ENCODE measurements around the gene SPSB2.
A peak's percentile ranks its signal among the peaks of the same experiment; 100 is the strongest.

Gene SPSB2, protein sequence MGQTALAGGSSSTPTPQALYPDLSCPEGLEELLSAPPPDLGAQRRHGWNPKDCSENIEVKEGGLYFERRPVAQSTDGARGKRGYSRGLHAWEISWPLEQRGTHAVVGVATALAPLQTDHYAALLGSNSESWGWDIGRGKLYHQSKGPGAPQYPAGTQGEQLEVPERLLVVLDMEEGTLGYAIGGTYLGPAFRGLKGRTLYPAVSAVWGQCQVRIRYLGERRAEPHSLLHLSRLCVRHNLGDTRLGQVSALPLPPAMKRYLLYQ

DNA sequence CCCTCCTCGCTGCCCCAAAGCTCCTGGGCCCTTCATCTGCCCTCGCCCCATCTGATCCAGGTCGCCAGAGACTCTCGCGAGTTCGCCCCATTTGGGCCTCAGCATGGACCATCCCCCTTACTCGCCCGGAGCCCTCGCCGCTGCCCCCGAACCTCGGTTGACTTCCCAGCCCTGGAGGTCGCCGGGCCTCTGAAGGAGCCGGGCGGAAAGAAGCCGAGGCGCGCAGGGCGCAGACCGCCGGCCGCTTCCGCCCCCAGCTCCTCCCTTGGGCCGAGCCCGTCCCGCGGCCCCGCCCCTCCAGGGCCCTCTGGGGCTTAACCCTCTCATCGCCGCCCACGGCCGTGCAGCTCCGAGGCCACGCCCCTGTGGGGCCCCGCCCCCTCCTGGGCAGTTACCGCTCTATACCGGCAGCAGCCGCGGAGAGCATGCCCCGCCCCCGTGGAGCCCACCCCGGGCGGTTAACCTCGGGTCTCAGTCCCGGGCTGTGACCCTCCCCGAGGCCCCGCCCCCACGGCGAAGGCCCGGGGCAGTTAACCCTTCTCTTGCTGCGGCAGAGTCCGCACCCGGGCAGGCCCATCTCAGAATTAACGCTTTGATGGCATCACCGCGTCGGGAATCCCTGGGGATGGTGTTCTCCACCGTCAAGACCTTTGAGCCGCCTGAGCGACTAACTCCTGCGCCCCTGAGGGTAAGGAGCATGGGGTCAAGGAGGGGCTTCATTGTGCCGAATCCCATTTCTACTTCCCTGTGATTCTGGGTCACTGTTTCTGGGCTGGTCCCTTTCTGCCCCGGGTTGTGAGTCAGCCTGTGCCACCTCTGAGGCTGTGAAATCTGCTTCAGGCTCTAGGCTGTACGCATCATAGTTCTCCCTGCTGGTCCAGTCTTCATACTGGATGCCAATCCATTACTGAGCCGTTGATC lies at the start of gene SPSB2:
Gene SPSB2 (minus strand): TSS at position 210 of the 921 bp plus-strand sequence. CDS start 402 bp downstream, outside the sequence.
- TF ChIP-seq, protein P1, sequence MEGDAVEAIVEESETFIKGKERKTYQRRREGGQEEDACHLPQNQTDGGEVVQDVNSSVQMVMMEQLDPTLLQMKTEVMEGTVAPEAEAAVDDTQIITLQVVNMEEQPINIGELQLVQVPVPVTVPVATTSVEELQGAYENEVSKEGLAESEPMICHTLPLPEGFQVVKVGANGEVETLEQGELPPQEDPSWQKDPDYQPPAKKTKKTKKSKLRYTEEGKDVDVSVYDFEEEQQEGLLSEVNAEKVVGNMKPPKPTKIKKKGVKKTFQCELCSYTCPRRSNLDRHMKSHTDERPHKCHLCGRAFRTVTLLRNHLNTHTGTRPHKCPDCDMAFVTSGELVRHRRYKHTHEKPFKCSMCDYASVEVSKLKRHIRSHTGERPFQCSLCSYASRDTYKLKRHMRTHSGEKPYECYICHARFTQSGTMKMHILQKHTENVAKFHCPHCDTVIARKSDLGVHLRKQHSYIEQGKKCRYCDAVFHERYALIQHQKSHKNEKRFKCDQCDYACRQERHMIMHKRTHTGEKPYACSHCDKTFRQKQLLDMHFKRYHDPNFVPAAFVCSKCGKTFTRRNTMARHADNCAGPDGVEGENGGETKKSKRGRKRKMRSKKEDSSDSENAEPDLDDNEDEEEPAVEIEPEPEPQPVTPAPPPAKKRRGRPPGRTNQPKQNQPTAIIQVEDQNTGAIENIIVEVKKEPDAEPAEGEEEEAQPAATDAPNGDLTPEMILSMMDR (IDR thresholded peaks at IDR 0.05; ENCODE audit: insufficient read depth, low read length, poor library complexity, severe bottlenecking) = no peak
- Histone ChIP-seq H3K36me3 (ENCODE audit: control insufficient read depth, insufficient read depth, low read length) (peaks cover 17% of the 10 kb centered on the region), H3K27me3 (replicated peaks; ENCODE audit: control insufficient read depth, insufficient read depth, low read length) (no peaks in the 10 kb centered on the region), H3K4me3 (replicated peaks; ENCODE audit: low read depth, low read length) (peak within 1 kb of the TSS; percentile 83)
- DNase-seq (ENCODE audit: extremely low read depth, insufficient read length) = peak; percentile 97

DNA sequence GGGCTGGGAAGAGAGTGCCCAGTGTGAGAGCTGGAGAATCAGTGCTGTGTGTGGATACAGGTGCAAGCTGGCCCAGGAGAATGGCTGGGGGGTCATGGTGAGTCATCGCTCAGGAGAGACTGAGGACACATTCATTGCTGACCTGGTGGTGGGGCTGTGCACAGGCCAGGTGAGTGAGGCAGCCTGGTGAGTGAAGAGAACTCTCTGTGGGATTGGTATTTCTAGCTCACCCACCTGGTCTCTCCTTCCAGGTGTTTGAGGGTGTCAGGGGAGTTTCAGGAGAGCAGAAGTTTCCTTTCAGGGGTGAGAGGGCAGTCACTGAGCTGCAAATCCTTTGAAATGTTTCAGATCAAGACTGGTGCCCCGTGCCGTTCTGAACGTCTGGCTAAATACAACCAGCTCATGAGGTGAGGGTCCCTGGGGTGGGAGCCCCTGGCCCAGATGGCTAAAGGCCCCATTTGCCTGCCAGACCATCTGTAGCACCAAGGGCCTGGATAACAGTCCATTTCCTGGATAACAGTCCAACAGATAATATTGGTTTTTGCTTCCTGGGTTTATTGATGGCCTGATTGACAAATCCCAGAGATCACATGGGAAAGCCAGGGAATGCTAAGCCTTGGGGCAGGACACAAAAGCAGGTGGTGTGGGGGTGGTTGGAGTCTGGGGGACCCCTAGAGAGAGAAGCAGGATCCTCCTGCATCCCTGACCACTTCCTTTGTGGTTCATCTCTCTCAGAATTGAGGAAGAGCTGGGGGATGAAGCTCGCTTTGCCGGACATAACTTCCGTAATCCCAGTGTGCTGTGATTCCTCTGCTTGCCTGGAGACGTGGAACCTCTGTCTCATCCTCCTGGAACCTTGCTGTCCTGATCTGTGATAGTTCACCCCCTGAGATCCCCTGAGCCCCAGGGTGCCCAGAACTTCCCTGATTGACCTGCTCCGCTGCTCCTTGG lies 49.2 kb upstream of the SPSB2 start:
- no peaks in the 10 kb centered on the region for H3K27me3 ChIP-seq (replicated peaks; ENCODE audit: control insufficient read depth, insufficient read depth, low read length)
- H3K4me3 ChIP-seq (replicated peaks; ENCODE audit: low read depth, low read length) = no peak overlapping the region
- peaks cover 4% of the 10 kb centered on the region for H3K36me3 ChIP-seq (ENCODE audit: control insufficient read depth, insufficient read depth, low read length)
- TF ChIP-seq, protein P1 (IDR thresholded peaks at IDR 0.05; ENCODE audit: insufficient read depth, low read length, poor library complexity, severe bottlenecking) = peak; percentile 9
- DNase-seq (ENCODE audit: extremely low read depth, insufficient read length) = no peak

DNA sequence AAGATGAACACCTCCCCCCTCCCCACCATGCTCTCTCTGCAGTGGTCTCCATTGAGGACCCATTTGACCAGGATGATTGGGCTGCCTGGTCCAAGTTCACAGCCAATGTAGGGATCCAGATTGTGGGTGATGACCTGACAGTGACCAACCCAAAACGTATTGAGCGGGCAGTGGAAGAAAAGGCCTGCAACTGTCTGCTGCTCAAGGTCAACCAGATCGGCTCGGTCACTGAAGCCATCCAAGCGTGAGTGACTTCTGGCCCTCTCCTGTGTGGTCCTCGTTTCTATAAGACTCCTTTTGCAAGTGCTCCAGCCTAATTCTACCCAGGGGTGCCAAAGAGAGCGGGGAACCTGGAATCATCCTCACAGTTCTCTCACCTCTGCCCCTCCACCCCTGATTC lies 48.4 kb upstream of the SPSB2 start:
- TF ChIP-seq, protein P1 (IDR thresholded peaks at IDR 0.05; ENCODE audit: insufficient read depth, low read length, poor library complexity, severe bottlenecking) = no peak
- no peaks in the 10 kb centered on the region for H3K27me3 ChIP-seq (replicated peaks; ENCODE audit: control insufficient read depth, insufficient read depth, low read length)
- no peak overlapping the region for H3K4me3 ChIP-seq (replicated peaks; ENCODE audit: low read depth, low read length)
- no peak for DNase-seq (ENCODE audit: extremely low read depth, insufficient read length)
- H3K36me3 ChIP-seq (ENCODE audit: control insufficient read depth, insufficient read depth, low read length) = peaks cover 4% of the 10 kb centered on the region

DNA sequence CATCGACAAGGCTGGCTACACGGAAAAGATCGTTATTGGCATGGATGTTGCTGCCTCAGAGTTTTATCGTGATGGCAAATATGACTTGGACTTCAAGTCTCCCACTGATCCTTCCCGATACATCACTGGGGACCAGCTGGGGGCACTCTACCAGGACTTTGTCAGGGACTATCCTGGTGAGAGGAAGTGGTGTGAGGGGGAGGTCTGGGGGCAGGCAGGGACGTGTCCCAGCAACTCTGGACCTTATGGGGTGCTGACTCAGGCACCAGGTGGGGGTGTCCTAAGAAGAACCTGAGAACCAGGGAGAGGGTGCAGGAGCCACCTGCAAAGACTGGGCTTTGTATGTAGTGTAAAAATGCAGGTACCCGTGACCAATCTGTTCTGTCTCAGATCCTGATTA lies 46.5 kb upstream of the SPSB2 start:
- TF ChIP-seq, protein P1 (IDR thresholded peaks at IDR 0.05; ENCODE audit: insufficient read depth, low read length, poor library complexity, severe bottlenecking) = peak; percentile 10
- peaks cover 4% of the 10 kb centered on the region for H3K36me3 ChIP-seq (ENCODE audit: control insufficient read depth, insufficient read depth, low read length)
- no peak overlapping the region for H3K4me3 ChIP-seq (replicated peaks; ENCODE audit: low read depth, low read length)
- H3K27me3 ChIP-seq (replicated peaks; ENCODE audit: control insufficient read depth, insufficient read depth, low read length) = no peaks in the 10 kb centered on the region
- DNase-seq (ENCODE audit: extremely low read depth, insufficient read length) = no peak

DNA sequence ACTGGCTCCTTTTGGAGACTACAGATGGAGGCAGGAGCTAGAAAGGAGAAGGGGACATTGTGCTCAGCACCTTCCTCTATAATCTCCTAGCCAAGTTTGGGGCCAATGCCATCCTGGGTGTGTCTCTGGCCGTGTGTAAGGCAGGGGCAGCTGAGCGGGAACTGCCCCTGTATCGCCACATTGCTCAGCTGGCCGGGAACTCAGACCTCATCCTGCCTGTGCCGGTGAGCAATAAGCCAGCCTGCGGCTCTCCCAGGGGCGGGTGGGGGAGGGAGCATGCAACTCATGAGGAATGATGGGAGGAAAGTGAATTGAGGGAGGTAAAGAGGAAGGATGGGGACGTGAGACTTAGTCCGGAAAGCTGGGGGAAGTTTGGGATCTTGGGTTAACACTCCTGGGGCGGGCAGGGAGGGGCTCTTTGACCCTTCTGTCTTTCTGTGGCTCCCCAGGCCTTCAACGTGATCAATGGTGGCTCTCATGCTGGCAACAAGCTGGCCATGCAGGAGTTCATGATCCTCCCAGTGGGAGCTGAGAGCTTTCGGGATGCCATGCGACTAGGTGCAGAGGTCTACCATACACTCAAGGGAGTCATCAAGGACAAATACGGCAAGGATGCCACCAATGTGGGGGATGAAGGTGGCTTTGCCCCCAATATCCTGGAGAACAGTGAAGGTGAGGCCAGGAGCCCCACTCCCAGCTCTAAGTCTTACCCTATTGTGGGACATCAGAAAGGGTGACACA lies 44.6 kb upstream of the SPSB2 start:
- H3K4me3 ChIP-seq (replicated peaks; ENCODE audit: low read depth, low read length) = no peak overlapping the region
- H3K27me3 ChIP-seq (replicated peaks; ENCODE audit: control insufficient read depth, insufficient read depth, low read length) = no peaks in the 10 kb centered on the region
- DNase-seq (ENCODE audit: extremely low read depth, insufficient read length) = no peak
- TF ChIP-seq, protein P1 (IDR thresholded peaks at IDR 0.05; ENCODE audit: insufficient read depth, low read length, poor library complexity, severe bottlenecking) = no peak
- H3K36me3 ChIP-seq (ENCODE audit: control insufficient read depth, insufficient read depth, low read length) = peaks cover 4% of the 10 kb centered on the region
